H9 (cell line): ENCODE results near the gene TBL1X. TPM values are rescaled to one million over a fixed set of nuclear protein-coding genes. Genes with fewer than 3 reads are reported as not detected.

ENCODE experiments used
- DNase-seq: peaks from one replicate; pipeline ENCODE4 v3.0.0-alpha.2; 2017
- H2AFZ ChIP-seq: one replicate; pipeline ENCODE4 v1.6.1; 2013; ENCODE audit warnings: mild to moderate bottlenecking, low read length, control low read depth, moderate library complexity
- H2AK5ac ChIP-seq: 2 replicates; pipeline ENCODE4 v1.6.1; 2013; ENCODE audit warnings: low read length, control low read depth, mixed read lengths; ENCODE audit not compliant: insufficient read length
- H2BK120ac ChIP-seq: one replicate; pipeline ENCODE4 v1.6.1; 2013; ENCODE audit warnings: low read depth, mild to moderate bottlenecking, low read length, control low read depth, inconsistent platforms; ENCODE audit not compliant: poor library complexity, severe bottlenecking
- H2BK12ac ChIP-seq: 2 replicates; pipeline ENCODE4 v1.6.1; 2013; ENCODE audit warnings: low read length, control low read depth, mixed read lengths, low read depth; ENCODE audit not compliant: insufficient read length
- H2BK15ac ChIP-seq: 2 replicates; pipeline ENCODE4 v1.6.1; 2013; ENCODE audit warnings: low read depth, low read length, control low read depth
- H2BK20ac ChIP-seq: one replicate; pipeline ENCODE4 v1.6.1; 2013; ENCODE audit warnings: low read depth, mild to moderate bottlenecking, low read length, control low read depth, inconsistent platforms; ENCODE audit not compliant: poor library complexity, severe bottlenecking
- H2BK5ac ChIP-seq: 2 replicates; pipeline ENCODE4 v1.6.1; 2013; ENCODE audit warnings: low read length, control low read depth, mixed read lengths; ENCODE audit not compliant: insufficient read length
- H3K14ac ChIP-seq: 2 replicates; pipeline ENCODE4 v1.6.1; 2013; ENCODE audit warnings: low read length, control low read depth; ENCODE audit not compliant: insufficient read depth
- H3K18ac ChIP-seq: 2 replicates; pipeline ENCODE4 v1.6.1; 2013; ENCODE audit warnings: low read depth, mild to moderate bottlenecking, mixed read lengths, low read length, control low read depth; ENCODE audit not compliant: insufficient read length
- H3K23ac ChIP-seq: 2 replicates; pipeline ENCODE4 v1.6.1; 2013; ENCODE audit warnings: low read length, control low read depth, mixed read lengths, low read depth; ENCODE audit not compliant: insufficient read length
- H3K23me2 ChIP-seq: 2 replicates; pipeline ENCODE4 v1.6.1; 2013; ENCODE audit warnings: low read depth, mild to moderate bottlenecking, mixed read lengths, low read length, control low read depth; ENCODE audit not compliant: insufficient read length, poor library complexity, severe bottlenecking
- H3K27ac ChIP-seq: 2 replicates; pipeline ENCODE4 v1.5.1; 2013; ENCODE audit warnings: low read length, control low read depth, mixed read lengths, low read depth; ENCODE audit not compliant: insufficient read length
- H3K27me3 ChIP-seq: 2 replicates; pipeline ENCODE4 v1.6.1; 2013; ENCODE audit warnings: low read length, control low read depth, inconsistent platforms; ENCODE audit not compliant: insufficient read depth
- H3K4ac ChIP-seq: 2 replicates; pipeline ENCODE4 v1.6.1; 2013; ENCODE audit warnings: low read depth, mild to moderate bottlenecking, control low read depth, inconsistent platforms, low read length, moderate library complexity
- H3K4me1 ChIP-seq: 2 replicates; pipeline ENCODE4 v1.6.1; 2013; ENCODE audit warnings: low read length, control low read depth, inconsistent platforms; ENCODE audit not compliant: insufficient read depth
- H3K4me2 ChIP-seq: 2 replicates; pipeline ENCODE4 v1.6.1; 2013; ENCODE audit warnings: low read length, control low read depth, mixed read lengths; ENCODE audit not compliant: insufficient read length, insufficient read depth
- H3K56ac ChIP-seq: 2 replicates; pipeline ENCODE4 v1.6.1; 2013; ENCODE audit warnings: low read depth, mild to moderate bottlenecking, mixed read lengths, low read length, control low read depth; ENCODE audit not compliant: insufficient read length
- H3K79me1 ChIP-seq: 2 replicates; pipeline ENCODE4 v1.6.1; 2013; ENCODE audit warnings: low read depth, mild to moderate bottlenecking, moderate library complexity, low read length, control low read depth, inconsistent platforms; ENCODE audit not compliant: insufficient read depth, poor library complexity, severe bottlenecking
- H3K79me2 ChIP-seq: 2 replicates; pipeline ENCODE4 v1.6.1; 2013; ENCODE audit warnings: low read length, control low read depth, inconsistent platforms; ENCODE audit not compliant: insufficient read depth
- H3K9ac ChIP-seq: 2 replicates; pipeline ENCODE4 v1.6.1; 2013; ENCODE audit warnings: low read length, control low read depth, mixed read lengths; ENCODE audit not compliant: insufficient read length; ENCODE audit errors: extremely low read depth
- H3K9me3 ChIP-seq: one replicate; pipeline ENCODE4 v1.6.1; 2013; ENCODE audit warnings: low read depth, low read length, inconsistent platforms; ENCODE audit not compliant: control insufficient read depth
- H3T11ph ChIP-seq: one replicate; pipeline ENCODE4 v1.6.1; 2013; ENCODE audit warnings: mild to moderate bottlenecking, low read length, control low read depth, inconsistent platforms
- H4K20me1 ChIP-seq: one replicate; pipeline ENCODE4 v1.6.1; 2013; ENCODE audit not compliant: control insufficient read depth, insufficient read length, insufficient read depth
- H4K5ac ChIP-seq: 2 replicates; pipeline ENCODE4 v1.6.1; 2013; ENCODE audit warnings: low read depth, mild to moderate bottlenecking, mixed read lengths, low read length, control low read depth; ENCODE audit not compliant: insufficient read length
- H4K8ac ChIP-seq: replicated peaks from 2 replicates; pipeline ENCODE4 v1.6.1; 2013; ENCODE audit warnings: low read length, control low read depth, mixed read lengths, low read depth; ENCODE audit not compliant: insufficient read length
- H4K91ac ChIP-seq: 2 replicates; pipeline ENCODE4 v1.6.1; 2013; ENCODE audit warnings: low read depth, mild to moderate bottlenecking, moderate library complexity, mixed read lengths, low read length, control low read depth; ENCODE audit not compliant: insufficient read length
- H3K27ac Mint-ChIP-seq, 3 experiments: 2 replicates in 2 of 3; 3 replicates in 1 of 3; pipeline ENCODE4 v1.8.0; 2020 to 2021; ENCODE audit warnings: mixed read lengths in 3 of 3, mild to moderate bottlenecking in 1 of 3, moderate library complexity in 1 of 3
- H3K27me3 Mint-ChIP-seq: 2 replicates; pipeline ENCODE4 v1.8.0; 2021; ENCODE audit warnings: low read depth, mild to moderate bottlenecking, moderate library complexity, mixed read lengths
- H3K36me3 Mint-ChIP-seq, 3 experiments: 2 replicates in 2 of 3; 3 replicates in 1 of 3; pipeline ENCODE4 v1.8.0; 2020 to 2021; ENCODE audit warnings: low read depth in 3 of 3, mixed read lengths in 3 of 3; ENCODE audit not compliant: insufficient read depth in 1 of 3
- H3K4me1 Mint-ChIP-seq, 2 experiments: 2 replicates each; pipeline ENCODE4 v1.8.0; 2020; ENCODE audit warnings: mixed read lengths in 2 of 2
- H3K4me3 Mint-ChIP-seq, 2 experiments: 2 replicates in 1 of 2; 3 replicates in 1 of 2; pipeline ENCODE4 v1.8.0; 2020 to 2021; ENCODE audit warnings: mild to moderate bottlenecking in 2 of 2, mixed read lengths in 2 of 2, moderate library complexity in 1 of 2
- H3K9me3 Mint-ChIP-seq, 2 experiments: 2 replicates in 1 of 2; 3 replicates in 1 of 2; pipeline ENCODE4 v1.8.0; 2020; ENCODE audit warnings: mild to moderate bottlenecking in 2 of 2, mixed read lengths in 2 of 2, moderate library complexity in 1 of 2
- WGBS: extraction: QIAGEN DNeasy Blood & Tissue Kit; methylation state at CpG from one replicate; pipeline ENCODE4 v1.1.7; 2013; ENCODE audit warnings: missing lambda C conversion rate, low lambda C conversion rate, mixed read lengths; ENCODE audit not compliant: insufficient read length; ENCODE audit errors: extremely low coverage; 5-methylcytosine and 5-hydroxymethylcytosine counted together
- total RNA-seq: library from RNA; stranded (reverse); gene quantifications from 2 replicates; pipeline ENCODE4 v1.2.1, GENCODE V29; 2021
- TF ChIP-seq, protein P1 (sequence below): fragments of 200-600 bp; sonication (generic); conservative IDR thresholded peaks from 3 replicates; pipeline ENCODE4 v1.8.0; 2021; ENCODE audit warnings: antibody characterized with exemption, mild to moderate bottlenecking

The TBL1X gene
- total RNA-seq, 1 experiment from 2014 or later = 24.1 TPM

DNA sequence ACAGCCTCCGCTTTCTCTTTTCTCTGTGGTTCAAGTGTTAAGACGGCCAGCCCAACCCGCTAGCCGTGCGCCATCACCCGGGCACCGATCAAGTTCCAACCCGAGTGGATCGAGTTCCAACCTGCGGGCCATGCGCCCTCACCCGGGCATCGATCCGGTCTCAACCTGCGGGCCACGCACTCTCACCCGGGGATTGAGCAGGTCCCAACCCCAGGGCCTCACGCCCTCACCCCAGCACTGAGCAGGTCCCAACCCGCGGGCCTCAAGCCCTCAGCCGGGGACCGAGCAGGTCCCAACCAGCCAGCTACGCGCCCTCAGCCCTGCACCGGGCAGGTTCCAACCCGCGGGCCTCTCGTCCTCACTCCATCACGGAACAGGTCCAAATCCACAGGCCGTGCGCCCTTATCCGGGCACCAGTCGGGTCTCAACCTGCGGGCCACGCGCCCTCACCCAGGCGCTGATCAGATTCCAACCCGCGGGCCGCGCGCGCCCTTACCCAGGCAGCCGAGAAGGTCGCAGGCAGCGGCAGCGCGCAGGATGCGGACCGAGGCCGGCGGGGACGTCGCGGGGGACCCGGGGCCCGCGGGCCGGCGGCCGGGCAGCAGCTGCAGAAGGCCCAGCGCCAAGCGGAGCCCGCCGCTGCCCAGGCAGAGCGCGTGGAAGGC is 300.3 kb downstream of the TBL1X start:
- H2BK120ac ChIP-seq = no peak overlapping the region
- H2BK12ac ChIP-seq = peak overlapping the region; percentile 77
- H3K23ac ChIP-seq = no peak overlapping the region
- no peak overlapping the region for H2BK15ac ChIP-seq
- no peak overlapping the region for H4K8ac ChIP-seq
- Mint-ChIP-seq H3K36me3 (peaks cover 0 to 8% (median 4%) of the 10 kb centered on the region in 3 experiments; a peak in 3 of 7 replicates), H3K27ac (no peak overlapping the region), H3K4me1 (peaks cover 0 to 12% of the 10 kb centered on the region in 2 experiments; a peak in 2 of 4 replicates), H3K27me3 (peaks cover 6% of the 10 kb centered on the region), H3K9me3 (peaks cover 20 to 52% of the 10 kb centered on the region in 2 experiments), H3K4me3 (peak overlapping the region; percentile 62 to 69)
- no peak overlapping the region for H3K56ac ChIP-seq
- no peak overlapping the region for H2BK20ac ChIP-seq
- peaks cover 4% of the 10 kb centered on the region for H3K23me2 ChIP-seq
- peak overlapping the region; percentile 70 for H3K18ac ChIP-seq
- H2BK5ac ChIP-seq = no peak overlapping the region
- H3T11ph ChIP-seq = no peak overlapping the region
- peaks cover 1% of the 10 kb centered on the region; the same call in 1 of the 2 replicates for H3K79me2 ChIP-seq
- no peak overlapping the region for H3K4ac ChIP-seq
- TF ChIP-seq, protein P1, sequence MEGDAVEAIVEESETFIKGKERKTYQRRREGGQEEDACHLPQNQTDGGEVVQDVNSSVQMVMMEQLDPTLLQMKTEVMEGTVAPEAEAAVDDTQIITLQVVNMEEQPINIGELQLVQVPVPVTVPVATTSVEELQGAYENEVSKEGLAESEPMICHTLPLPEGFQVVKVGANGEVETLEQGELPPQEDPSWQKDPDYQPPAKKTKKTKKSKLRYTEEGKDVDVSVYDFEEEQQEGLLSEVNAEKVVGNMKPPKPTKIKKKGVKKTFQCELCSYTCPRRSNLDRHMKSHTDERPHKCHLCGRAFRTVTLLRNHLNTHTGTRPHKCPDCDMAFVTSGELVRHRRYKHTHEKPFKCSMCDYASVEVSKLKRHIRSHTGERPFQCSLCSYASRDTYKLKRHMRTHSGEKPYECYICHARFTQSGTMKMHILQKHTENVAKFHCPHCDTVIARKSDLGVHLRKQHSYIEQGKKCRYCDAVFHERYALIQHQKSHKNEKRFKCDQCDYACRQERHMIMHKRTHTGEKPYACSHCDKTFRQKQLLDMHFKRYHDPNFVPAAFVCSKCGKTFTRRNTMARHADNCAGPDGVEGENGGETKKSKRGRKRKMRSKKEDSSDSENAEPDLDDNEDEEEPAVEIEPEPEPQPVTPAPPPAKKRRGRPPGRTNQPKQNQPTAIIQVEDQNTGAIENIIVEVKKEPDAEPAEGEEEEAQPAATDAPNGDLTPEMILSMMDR = no peak
- H4K20me1 ChIP-seq = no peaks in the 10 kb centered on the region
- no peaks in the 10 kb centered on the region for H3K79me1 ChIP-seq
- WGBS = no CpG with 5 or more reads among the region's 67 CpGs
- no peaks in the 10 kb centered on the region for H3K9me3 ChIP-seq
- no peaks in the 10 kb centered on the region for H3K27me3 ChIP-seq
- H3K4me1 ChIP-seq = peaks cover 2% of the 10 kb centered on the region; the same call in 1 of the 2 replicates
- peak overlapping the region; percentile 42 for H3K9ac ChIP-seq
- no peak overlapping the region for H3K27ac ChIP-seq
- no peak overlapping the region for H4K5ac ChIP-seq
- peak overlapping the region; percentile 88 for H3K14ac ChIP-seq
- H2AK5ac ChIP-seq = no peak overlapping the region
- peak overlapping the region; percentile 36 for H3K4me2 ChIP-seq
- no peak overlapping the region for H2AFZ ChIP-seq
- no peak overlapping the region for H4K91ac ChIP-seq
- peak; percentile 40 for DNase-seq
